DND-41 (cell line): ENCODE data around the gene BCL3.

Experiments
- ATAC-seq: fragments of 200-7000 bp; cut with Tn5 transposase; 3 replicates; pipeline ENCODE4 v1.9.1; 2021; ENCODE audit warnings: low read depth; ENCODE audit not compliant: insufficient read depth
- DNase-seq: peaks from one replicate; pipeline ENCODE4 v3.0.0-alpha.2; 2020
- H2AFZ ChIP-seq: 2 replicates; pipeline ENCODE4 v1.6.0; 2012; ENCODE audit warnings: low read depth, low read length
- H3K27ac ChIP-seq: 2 replicates; pipeline ENCODE4 v1.5.1; 2012; ENCODE audit warnings: low read length, inconsistent platforms
- H3K27me3 ChIP-seq: fragments of 200-600 bp; sonication (generic); 2 replicates; pipeline ENCODE4 v1.6.0; 2012; ENCODE audit warnings: low read length, mild to moderate bottlenecking, inconsistent platforms; ENCODE audit not compliant: insufficient read depth, poor library complexity
- H3K36me3 ChIP-seq: 2 replicates; pipeline ENCODE4 v1.5.1; 2012; ENCODE audit warnings: low read length, inconsistent platforms; ENCODE audit not compliant: insufficient read depth
- H3K4me1 ChIP-seq: 2 replicates; pipeline ENCODE4 v1.5.1; 2012; ENCODE audit warnings: mild to moderate bottlenecking, low read length; ENCODE audit not compliant: insufficient read depth
- H3K4me2 ChIP-seq: 2 replicates; pipeline ENCODE4 v1.6.0; 2012; ENCODE audit warnings: mild to moderate bottlenecking, moderate library complexity, low read length, inconsistent platforms; ENCODE audit not compliant: insufficient read depth
- H3K4me3 ChIP-seq, 2 experiments: fragments of 200-600 bp in 1 of 2; shearing (Covaris generic) in 1 of 2; 2 replicates each; pipeline ENCODE4 v1.5.1; 2012 to 2016; ENCODE audit warnings: inconsistent platforms in 2 of 2, low read length in 2 of 2, mild to moderate bottlenecking in 2 of 2, low read depth in 1 of 2, moderate library complexity in 1 of 2
- H3K79me2 ChIP-seq: 2 replicates; pipeline ENCODE4 v1.6.0; 2012; ENCODE audit warnings: low read length, inconsistent platforms; ENCODE audit not compliant: insufficient read depth
- H3K9ac ChIP-seq: 2 replicates; pipeline ENCODE4 v1.6.0; 2012; ENCODE audit warnings: low read depth, mild to moderate bottlenecking, inconsistent platforms, low read length, moderate library complexity
- H3K9me3 ChIP-seq: 2 replicates; pipeline ENCODE4 v1.5.1; 2012; ENCODE audit warnings: low read length, moderate library complexity, mild to moderate bottlenecking, inconsistent platforms; ENCODE audit not compliant: insufficient read depth, severe bottlenecking
- H4K20me1 ChIP-seq: 2 replicates; pipeline ENCODE4 v1.6.0; 2012; ENCODE audit warnings: low read length; ENCODE audit not compliant: insufficient read depth
- EZH2 ChIP-seq: IDR thresholded peaks from 3 replicates; pipeline ENCODE4 v1.6.1; 2012; ENCODE audit warnings: borderline replicate concordance, low read depth, mild to moderate bottlenecking, moderate library complexity, low read length, inconsistent platforms; ENCODE audit not compliant: severe bottlenecking
- TF ChIP-seq, protein P1 (sequence below): IDR thresholded peaks from 2 replicates; pipeline ENCODE4 v1.5.1; 2012; ENCODE audit warnings: borderline replicate concordance, low read length, moderate library complexity, mild to moderate bottlenecking; ENCODE audit not compliant: poor library complexity, severe bottlenecking; ENCODE audit errors: extremely low read depth

The BCL3 gene

DNA sequence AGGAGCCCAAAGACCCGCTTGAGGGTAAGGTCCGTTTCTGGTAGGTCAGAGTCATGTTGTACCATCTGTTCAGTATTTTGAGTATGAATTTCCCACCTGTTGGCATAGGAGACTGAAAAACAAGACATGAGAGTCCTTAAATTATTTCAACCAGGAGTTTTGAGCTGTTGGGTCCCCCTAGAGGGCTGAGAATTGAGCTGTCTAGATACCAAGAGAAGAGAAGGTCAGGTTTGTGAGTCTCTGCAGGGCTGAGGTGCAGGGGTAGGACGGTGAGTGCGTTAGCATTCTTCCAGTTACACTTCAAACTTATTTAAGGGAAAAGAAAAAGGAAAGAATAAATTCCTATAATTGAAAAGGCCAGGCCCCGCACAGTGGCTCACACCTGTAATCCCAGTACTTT lies 34.2 kb downstream of the BCL3 start:
- no peak overlapping the region for H3K4me3 ChIP-seq
- no peak overlapping the region for H3K9ac ChIP-seq
- no peaks in the 10 kb centered on the region for H3K4me1 ChIP-seq
- no peak overlapping the region for H3K4me2 ChIP-seq
- H3K27me3 ChIP-seq = no peaks in the 10 kb centered on the region
- ATAC-seq (no peak), DNase-seq (no peak)
- H3K36me3 ChIP-seq = no peaks in the 10 kb centered on the region
- no peaks in the 10 kb centered on the region for H3K9me3 ChIP-seq
- no peaks in the 10 kb centered on the region for H3K79me2 ChIP-seq
- no peaks in the 10 kb centered on the region for H4K20me1 ChIP-seq
- no peak overlapping the region for H2AFZ ChIP-seq
- no peak overlapping the region for H3K27ac ChIP-seq
- TF ChIP-seq EZH2 = no peak
- TF ChIP-seq, protein P1, sequence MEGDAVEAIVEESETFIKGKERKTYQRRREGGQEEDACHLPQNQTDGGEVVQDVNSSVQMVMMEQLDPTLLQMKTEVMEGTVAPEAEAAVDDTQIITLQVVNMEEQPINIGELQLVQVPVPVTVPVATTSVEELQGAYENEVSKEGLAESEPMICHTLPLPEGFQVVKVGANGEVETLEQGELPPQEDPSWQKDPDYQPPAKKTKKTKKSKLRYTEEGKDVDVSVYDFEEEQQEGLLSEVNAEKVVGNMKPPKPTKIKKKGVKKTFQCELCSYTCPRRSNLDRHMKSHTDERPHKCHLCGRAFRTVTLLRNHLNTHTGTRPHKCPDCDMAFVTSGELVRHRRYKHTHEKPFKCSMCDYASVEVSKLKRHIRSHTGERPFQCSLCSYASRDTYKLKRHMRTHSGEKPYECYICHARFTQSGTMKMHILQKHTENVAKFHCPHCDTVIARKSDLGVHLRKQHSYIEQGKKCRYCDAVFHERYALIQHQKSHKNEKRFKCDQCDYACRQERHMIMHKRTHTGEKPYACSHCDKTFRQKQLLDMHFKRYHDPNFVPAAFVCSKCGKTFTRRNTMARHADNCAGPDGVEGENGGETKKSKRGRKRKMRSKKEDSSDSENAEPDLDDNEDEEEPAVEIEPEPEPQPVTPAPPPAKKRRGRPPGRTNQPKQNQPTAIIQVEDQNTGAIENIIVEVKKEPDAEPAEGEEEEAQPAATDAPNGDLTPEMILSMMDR = no peak

DNA sequence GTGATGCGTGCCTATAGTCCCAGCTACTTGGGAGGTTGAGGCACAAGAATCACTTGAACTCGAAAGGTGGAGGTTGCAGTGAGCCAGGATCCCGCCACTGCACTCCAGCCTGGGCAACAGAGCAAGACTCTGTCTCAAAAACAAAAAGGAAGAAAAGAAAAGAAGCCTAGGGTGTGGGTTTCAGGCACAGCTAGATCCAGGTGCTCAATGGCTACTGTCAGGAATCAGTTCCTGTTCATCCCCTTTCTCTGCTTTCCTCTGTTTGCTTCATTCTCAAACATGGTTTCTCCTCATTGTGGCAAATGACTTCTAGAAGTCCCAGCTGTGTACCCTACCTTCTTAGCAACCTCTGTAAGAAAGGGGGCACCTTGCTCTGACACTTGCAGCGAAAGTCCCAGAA lies 35.0 kb downstream of the BCL3 start:
- H3K4me2 ChIP-seq = no peak overlapping the region
- no peak overlapping the region for H3K4me3 ChIP-seq
- no peaks in the 10 kb centered on the region for H3K9me3 ChIP-seq
- no peaks in the 10 kb centered on the region for H3K4me1 ChIP-seq
- TF ChIP-seq, protein P1 = no peak
- TF ChIP-seq EZH2 = no peak
- no peak overlapping the region for H3K9ac ChIP-seq
- no peaks in the 10 kb centered on the region for H4K20me1 ChIP-seq
- DNase-seq = no peak
- H3K27ac ChIP-seq = no peak overlapping the region
- no peaks in the 10 kb centered on the region for H3K27me3 ChIP-seq
- no peak for ATAC-seq
- no peak overlapping the region for H2AFZ ChIP-seq
- no peaks in the 10 kb centered on the region for H3K79me2 ChIP-seq
- H3K36me3 ChIP-seq = no peaks in the 10 kb centered on the region

DNA sequence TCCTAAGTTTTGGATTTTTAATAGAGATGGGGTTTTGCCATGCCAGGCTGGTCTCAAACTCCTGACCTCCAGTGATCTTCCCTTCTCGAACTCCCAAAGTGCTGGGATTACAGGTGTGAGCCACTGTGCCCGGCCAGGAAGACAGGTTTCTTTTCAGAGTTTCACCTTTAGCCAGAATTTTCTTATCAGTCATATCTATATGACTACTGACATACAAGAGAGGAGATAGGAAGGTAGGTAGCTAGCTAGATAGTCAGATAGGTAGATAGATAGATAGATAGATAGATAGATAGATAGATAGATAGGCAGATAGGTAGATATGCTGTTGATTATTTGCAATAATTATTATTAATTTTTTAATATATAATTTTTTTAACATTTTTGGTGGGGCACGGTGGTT lies 36.8 kb downstream of the BCL3 start:
- H3K4me2 ChIP-seq = no peak overlapping the region
- H3K36me3 ChIP-seq = no peaks in the 10 kb centered on the region
- no peak overlapping the region for H3K27ac ChIP-seq
- TF ChIP-seq, protein P1 = no peak
- no peak for TF ChIP-seq EZH2
- DNase-seq (no peak), ATAC-seq (no peak)
- H2AFZ ChIP-seq = no peak overlapping the region
- no peaks in the 10 kb centered on the region for H4K20me1 ChIP-seq
- no peaks in the 10 kb centered on the region for H3K9me3 ChIP-seq
- H3K9ac ChIP-seq = no peak overlapping the region
- H3K4me1 ChIP-seq = no peaks in the 10 kb centered on the region
- no peaks in the 10 kb centered on the region for H3K79me2 ChIP-seq
- no peaks in the 10 kb centered on the region for H3K27me3 ChIP-seq
- no peak overlapping the region for H3K4me3 ChIP-seq

DNA sequence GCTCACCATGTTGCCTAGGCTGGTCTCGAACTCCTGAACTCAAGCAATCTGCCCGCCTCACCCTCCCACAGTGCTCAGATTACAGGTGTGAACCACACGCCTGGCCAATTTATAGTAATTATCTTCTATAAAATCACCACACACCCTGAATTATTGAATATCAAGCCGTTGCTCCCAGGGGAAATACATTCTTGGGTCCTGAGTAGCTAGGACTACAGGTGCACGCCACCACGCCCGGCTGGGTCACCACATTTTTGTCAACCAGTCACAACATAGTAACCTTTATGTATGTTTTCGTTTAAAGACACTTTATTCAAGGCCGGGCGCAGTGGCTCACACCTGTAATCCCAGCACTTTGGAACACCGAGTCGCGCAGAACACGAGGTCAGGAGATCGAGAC lies 37.5 kb downstream of the BCL3 start:
- H3K27me3 ChIP-seq = no peaks in the 10 kb centered on the region
- TF ChIP-seq EZH2 = no peak
- TF ChIP-seq, protein P1 = no peak
- no peaks in the 10 kb centered on the region for H3K36me3 ChIP-seq
- no peaks in the 10 kb centered on the region for H3K4me1 ChIP-seq
- H3K4me3 ChIP-seq = no peak overlapping the region
- DNase-seq (no peak), ATAC-seq (no peak)
- H3K27ac ChIP-seq = no peak overlapping the region
- H4K20me1 ChIP-seq = no peaks in the 10 kb centered on the region
- H2AFZ ChIP-seq = no peak overlapping the region
- no peak overlapping the region for H3K4me2 ChIP-seq
- no peaks in the 10 kb centered on the region for H3K9me3 ChIP-seq
- H3K79me2 ChIP-seq = no peaks in the 10 kb centered on the region
- H3K9ac ChIP-seq = no peak overlapping the region
